HG02610 (cell line): ENCODE data around the gene RPE.
A peak's percentile ranks its signal among the peaks of the same experiment; 100 is the strongest.

Experiments
- ATAC-seq: cut with Tn5 transposase; IDR thresholded peaks from one replicate; pipeline ENCODE4 v1.9.1; 2021; ENCODE audit warnings: mild to moderate bottlenecking, moderate library complexity; ENCODE audit not compliant: unreplicated experiment

Gene RPE

GRCh38 chr2:210002158-210003157 lies at the start of gene RPE:
Gene RPE, plus strand, starts transcription at chr2:210002638. Its CDS starts 24 bp downstream, at chr2:210002662.
- peak; percentile 100 for ATAC-seq

- no peak for ATAC-seq
Measured at GRCh38 chr2:209956271-209956670, 46.2 kb upstream of the RPE start.

GRCh38 chr2:209958016-209958415 lies 44.4 kb upstream of the RPE start:
- ATAC-seq = no peak

- ATAC-seq = no peak
Measured at GRCh38 chr2:209960045-209960444, 42.4 kb upstream of the RPE start.

- peak; percentile 93 for ATAC-seq
Measured at GRCh38 chr2:209960676-209961630, 41.5 kb upstream of the RPE start.

- no peak for ATAC-seq
Measured at GRCh38 chr2:209965723-209966122, 36.7 kb upstream of the RPE start.

GRCh38 chr2:209969692-209970091 lies 32.7 kb upstream of the RPE start:
- ATAC-seq = no peak

GRCh38 chr2:209970271-209970670 lies 32.2 kb upstream of the RPE start:
- no peak for ATAC-seq

- ATAC-seq = no peak
Measured at GRCh38 chr2:209970711-209971110, 31.7 kb upstream of the RPE start.

- ATAC-seq = no peak
Measured at GRCh38 chr2:209973328-209973727, 29.1 kb upstream of the RPE start.

- ATAC-seq = no peak
Measured at GRCh38 chr2:209974576-209974975, 27.9 kb upstream of the RPE start.

GRCh38 chr2:209976698-209977385 lies 25.6 kb upstream of the RPE start:
- no peak for ATAC-seq

GRCh38 chr2:209977386-209978239 lies 24.8 kb upstream of the RPE start:
- ATAC-seq = peak; percentile 52

- no peak for ATAC-seq
Measured at GRCh38 chr2:209984291-209984690, 18.1 kb upstream of the RPE start.

GRCh38 chr2:209985874-209986273 lies 16.6 kb upstream of the RPE start:
- ATAC-seq = no peak

- ATAC-seq = no peak
Measured at GRCh38 chr2:209986415-209986814, 16.0 kb upstream of the RPE start.

- no peak for ATAC-seq
Measured at GRCh38 chr2:209988010-209988409, 14.4 kb upstream of the RPE start.

GRCh38 chr2:209990838-209991237 lies 11.6 kb upstream of the RPE start:
- ATAC-seq = no peak

- no peak for ATAC-seq
Measured at GRCh38 chr2:209993968-209994367, 8.5 kb upstream of the RPE start.

GRCh38 chr2:209998596-209998995 lies 3.8 kb upstream of the RPE start:
- ATAC-seq = no peak
